GM18951 (cell line): ENCODE measurements around the gene RFTN1.

Source experiments
- POLR2A ChIP-seq: IDR thresholded peaks from 4 replicates; pipeline ENCODE4 v1.6.1; 2011; ENCODE audit warnings: mild to moderate bottlenecking; ENCODE audit not compliant: insufficient read length, insufficient read depth; ENCODE audit errors: extremely low read depth
- in situ Hi-C: fragments of 300-500 bp; cut with MboI; formaldehyde crosslinking; loops from one replicate; pipeline ENCODE4 v1.12.0; 2022; ENCODE audit warnings: low sequenced_read_pairs, mixed read lengths, inconsistent platforms; ENCODE audit not compliant: unreplicated experiment

Gene RFTN1

GRCh38 chr3:16520970-16521881 lies 7.7 kb upstream of the RFTN1 start:
- in situ Hi-C loops, result no loop called here
- peak; percentile 17 for TF ChIP-seq POLR2A

DNA sequence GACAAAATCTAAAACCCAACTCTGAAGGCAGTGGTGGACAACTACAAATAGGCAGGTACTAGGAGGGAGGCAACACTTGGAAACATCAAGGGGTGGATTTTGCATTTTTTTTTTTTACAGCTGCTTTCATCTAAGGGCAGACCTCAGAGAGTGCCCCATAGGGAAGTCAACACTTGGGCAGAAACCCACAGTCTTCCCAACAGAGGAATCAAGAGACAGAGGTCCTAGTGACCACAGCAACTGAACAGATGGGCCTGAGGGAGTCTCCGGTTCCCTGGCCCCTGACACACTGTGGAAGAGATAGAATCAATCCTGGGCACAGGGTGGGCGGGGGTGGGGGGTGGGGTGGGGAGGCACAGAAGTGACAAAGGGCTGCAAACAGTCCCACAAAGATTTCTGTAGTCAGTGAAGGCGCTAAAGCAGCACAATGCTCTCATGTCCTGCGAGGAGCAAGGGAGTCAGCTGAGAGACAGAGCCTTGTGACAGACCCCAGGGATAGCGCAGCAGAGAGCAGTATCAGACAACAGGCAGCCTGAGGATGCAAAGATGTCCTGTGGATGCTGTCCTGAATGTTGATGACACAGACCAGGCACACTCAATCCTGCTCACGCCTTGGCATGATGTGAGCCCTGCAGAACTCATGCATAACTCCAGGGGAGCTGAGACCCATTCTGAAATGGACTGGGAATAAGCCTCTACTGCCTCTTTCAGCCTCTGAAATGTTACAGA lies 6.9 kb upstream of the RFTN1 start:
- TF ChIP-seq POLR2A, result peak; percentile 21
- in situ Hi-C loops, result no loop called here

DNA sequence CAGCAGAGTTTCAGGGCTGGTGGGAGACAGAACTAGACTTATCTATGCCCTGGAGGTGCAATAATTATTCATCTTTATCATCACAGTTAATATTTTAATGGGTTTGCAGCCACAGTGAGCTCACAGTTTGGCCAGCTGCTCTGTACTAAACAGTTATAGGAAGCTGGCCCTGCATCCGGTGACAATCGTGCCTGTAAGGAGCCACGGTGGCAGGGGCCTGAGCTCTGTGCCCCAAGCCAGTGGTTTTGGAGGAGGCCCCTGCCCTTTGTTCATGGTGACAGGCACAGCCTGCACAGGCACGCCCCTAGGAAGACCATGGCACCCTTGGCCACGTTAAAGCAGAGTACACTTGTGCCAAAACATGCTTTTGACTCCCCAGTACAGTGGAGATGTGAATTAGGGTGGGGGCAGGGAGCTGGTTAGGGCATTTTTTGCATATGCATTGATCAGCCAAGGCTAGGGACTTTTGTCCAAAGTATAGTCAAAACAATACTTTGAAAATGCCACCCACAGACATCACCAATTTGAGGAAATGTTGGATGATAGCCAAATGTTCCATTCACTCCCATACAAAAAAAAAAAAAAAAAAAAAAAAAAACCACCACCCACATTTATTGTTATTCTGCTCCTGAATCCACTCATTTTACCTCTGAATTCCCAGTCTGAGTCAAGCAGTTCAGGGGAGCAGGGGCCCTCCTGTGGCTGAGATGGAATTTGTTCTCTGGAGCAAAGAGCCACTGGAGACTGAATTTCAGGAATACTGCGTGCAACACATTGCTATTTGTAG lies 3.4 kb upstream of the RFTN1 start:
- TF ChIP-seq POLR2A, result peak; percentile 44
- in situ Hi-C loops, result no loop called here

DNA sequence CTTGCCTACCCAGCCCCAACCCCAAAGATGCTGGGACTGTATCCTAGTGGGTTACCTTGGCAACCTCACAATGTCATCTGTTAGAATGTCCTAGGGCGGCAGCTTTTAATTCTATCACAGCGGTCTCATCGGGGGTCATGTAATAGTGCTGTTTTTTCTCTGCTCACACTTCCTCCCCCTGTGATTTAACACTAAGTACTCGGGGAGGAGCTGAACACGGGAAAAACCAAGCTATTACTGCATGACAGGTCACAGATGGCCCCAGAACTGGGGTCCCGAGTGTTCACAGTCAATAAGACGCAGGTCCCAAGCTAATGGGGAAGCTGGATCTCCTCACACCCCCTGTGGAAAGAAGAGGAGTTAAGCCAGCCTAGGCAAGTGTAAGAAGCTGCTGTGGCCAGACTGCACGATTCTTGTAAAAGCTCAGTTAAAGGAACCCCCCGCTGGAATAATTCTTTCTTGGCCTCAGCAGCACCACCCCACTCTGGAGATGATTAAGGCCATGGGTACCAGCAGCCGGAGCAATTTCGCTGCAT lies 2.5 kb upstream of the RFTN1 start:
- in situ Hi-C loops, result no loop called here
- peak; percentile 25 for TF ChIP-seq POLR2A

GRCh38 chr3:16514755-16515353 lies 1.4 kb upstream of the RFTN1 start:
- peak; percentile 42 for TF ChIP-seq POLR2A
- in situ Hi-C loops, result no loop called here

DNA sequence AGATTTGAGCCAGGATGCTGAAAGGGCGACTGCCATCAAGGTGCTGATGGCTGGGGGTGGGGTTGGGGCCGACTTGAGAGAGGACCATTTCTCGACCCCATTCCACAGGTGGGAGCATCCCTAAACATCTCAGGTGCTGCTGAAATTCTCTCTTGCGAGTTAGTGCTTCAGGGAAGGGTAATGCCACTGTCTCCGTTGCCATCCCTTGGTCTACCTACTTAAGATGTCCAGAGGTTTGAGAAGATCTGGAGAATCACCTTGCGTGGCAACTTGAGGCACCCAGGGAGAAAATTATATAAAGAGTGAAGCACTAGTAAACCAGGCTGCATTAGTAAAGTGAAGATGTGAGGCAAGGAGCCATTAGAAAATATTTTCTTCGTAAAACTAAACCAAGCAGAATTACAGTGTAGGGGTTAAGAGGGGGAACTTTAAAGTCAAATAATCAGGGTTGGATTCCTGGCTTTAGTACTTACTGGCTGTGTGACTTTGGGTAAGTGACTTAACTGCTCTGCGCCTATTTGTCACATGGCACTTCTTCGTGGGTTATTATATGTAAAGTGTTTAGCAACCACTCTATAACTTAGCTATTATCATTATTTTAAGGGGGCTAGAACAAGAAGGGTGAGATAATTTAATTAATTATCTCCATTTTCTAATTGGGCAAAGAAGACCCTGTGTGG lies 662 bp upstream of the RFTN1 start:
- in situ Hi-C loops, result no loop called here

GRCh38 chr3:16512435-16513140 lies 911 bp downstream of the RFTN1 start:
- peak; percentile 72 for TF ChIP-seq POLR2A
- in situ Hi-C loops, result no loop called here

More for the DNA sequence above, 662 bp upstream of the RFTN1 start:
- no peak for TF ChIP-seq POLR2A

DNA sequence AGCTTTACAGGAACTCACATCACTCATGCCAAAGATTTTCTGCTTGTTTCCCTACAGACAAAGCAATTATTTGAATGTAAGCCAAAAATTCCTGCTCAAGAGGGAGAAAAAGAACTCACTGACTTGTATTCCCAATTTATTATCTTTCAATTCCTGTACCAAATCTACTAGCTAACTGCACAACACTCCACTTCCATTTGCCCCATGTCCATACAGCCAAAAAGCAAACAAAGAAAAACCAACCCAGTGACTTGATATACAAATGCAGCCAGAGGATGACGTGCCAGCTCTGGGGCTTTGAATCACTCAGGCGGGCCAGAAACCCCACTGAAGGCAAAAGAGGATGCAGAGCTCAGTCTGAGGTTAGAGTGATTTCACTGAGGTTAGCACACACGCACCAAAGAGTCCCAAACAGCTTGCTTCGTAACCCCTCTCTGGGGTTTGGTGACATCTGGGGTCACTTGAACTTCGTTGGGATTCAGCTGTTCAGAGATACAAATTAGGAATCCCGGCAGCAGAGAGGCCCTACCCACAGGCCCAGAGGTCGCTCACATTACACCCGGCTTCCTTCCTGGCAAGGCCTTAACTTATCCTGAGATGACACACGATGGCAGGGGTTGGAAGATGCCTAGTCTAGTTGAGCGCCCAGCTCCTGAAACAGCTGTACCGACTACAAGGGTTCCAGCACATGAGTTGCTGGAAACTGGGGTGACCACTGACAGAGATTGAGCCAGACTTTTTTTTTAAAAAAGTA lies 1.6 kb downstream of the RFTN1 start:
- in situ Hi-C loops, result no loop called here
- peak; percentile 72 for TF ChIP-seq POLR2A

DNA sequence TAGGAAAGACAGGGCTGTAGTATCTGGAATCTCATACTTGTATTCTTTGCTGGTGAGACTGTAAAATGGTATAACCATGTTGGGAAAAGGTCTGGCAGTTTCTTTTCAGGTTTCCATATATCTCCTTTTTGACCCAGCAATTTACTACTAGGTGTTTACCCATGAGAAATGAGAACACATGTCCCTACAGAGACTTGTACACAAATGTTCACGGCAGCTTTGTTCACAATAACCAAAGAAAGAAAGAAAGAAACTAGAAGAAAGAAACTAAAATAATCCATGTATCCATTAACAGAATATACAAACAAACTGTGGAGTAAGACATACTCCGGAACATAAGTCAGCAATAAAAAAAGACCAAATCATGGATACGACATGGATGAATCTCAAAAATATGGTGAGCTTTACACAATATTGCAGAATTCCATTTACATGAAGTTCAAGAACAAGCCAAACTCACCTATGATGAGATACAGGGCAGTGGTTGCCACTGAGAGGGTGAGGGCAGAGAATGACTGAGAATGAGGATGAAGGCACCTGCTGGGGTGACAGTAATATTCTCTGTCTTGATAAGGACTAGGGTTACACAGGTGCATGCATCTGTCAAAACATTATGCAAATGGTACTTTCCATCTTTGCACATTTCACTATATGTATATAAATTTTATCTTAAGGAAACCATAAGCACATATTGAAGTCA lies 2.7 kb downstream of the RFTN1 start:
- in situ Hi-C loops, result no loop called here
- TF ChIP-seq POLR2A, result no peak
